Upper lobe of left lung (tissue), 6 donors: ENCODE data around the gene RBM42. TPM values are rescaled to one million over a fixed set of nuclear protein-coding genes. Genes with fewer than 3 reads are reported as not detected.

Experiments
- ATAC-seq, 2 donors: fragments of 200-7000 bp; cut with Tn5 transposase; one replicate each; pipeline ENCODE4 v1.9.1; 2022; ENCODE audit warnings: mild to moderate bottlenecking in 2 of 2, moderate library complexity in 2 of 2; ENCODE audit not compliant: low FRiP score in 2 of 2
- DNase-seq, 2 donors: peaks; one replicate each; pipeline ENCODE4 v3.0.0-alpha.2; 2019 to 2020
- H3K27ac ChIP-seq, 4 donors: fragments of 200-600 bp; sonication (generic); one replicate each; pipeline ENCODE4 v1.5.1; 2016 to 2019
- H3K27me3 ChIP-seq, 4 donors: fragments of 200-600 bp; sonication (generic); one replicate each; pipeline ENCODE4 v1.5.1; 2017 to 2019
- H3K36me3 ChIP-seq, 4 donors: fragments of 200-600 bp; sonication (generic); one replicate each; pipeline ENCODE4 v1.5.1; 2016 to 2019
- H3K4me1 ChIP-seq, 4 donors: fragments of 200-600 bp; sonication (generic); one replicate each; pipeline ENCODE4 v1.5.1; 2018 to 2019
- H3K4me3 ChIP-seq, 4 donors: fragments of 200-600 bp; sonication (generic); one replicate each; pipeline ENCODE4 v1.5.1; 2017 to 2019; ENCODE audit warnings: mild to moderate bottlenecking in 2 of 4, moderate library complexity in 1 of 4
- H3K9me3 ChIP-seq, 4 donors: fragments of 200-600 bp; sonication (generic); one replicate each; pipeline ENCODE4 v1.5.1; 2018 to 2019
- EP300 ChIP-seq, 4 donors: sonication (generic); formaldehyde crosslinking; IDR thresholded peaks; one replicate each; pipeline ENCODE4 v1.5.1; 2017; ENCODE audit warnings: antibody characterized with exemption in 4 of 4, control low read depth in 2 of 4
- POLR2A ChIP-seq, 4 donors: fragments of 450-650 bp; IDR thresholded peaks; one replicate each; pipeline ENCODE4 v1.5.1; 2016 to 2017; ENCODE audit warnings: antibody characterized with exemption in 4 of 4, mild to moderate bottlenecking in 2 of 4
- POLR2AphosphoS5 ChIP-seq, 2 donors: sonication (generic); formaldehyde crosslinking; IDR thresholded peaks; one replicate each; pipeline ENCODE4 v1.5.1; 2017; ENCODE audit warnings: antibody characterized with exemption in 2 of 2
- WGBS, 2 donors: methylation state at CpG; one replicate each; pipeline ENCODE4 v1.1.5; 2017 to 2018; 5-methylcytosine and 5-hydroxymethylcytosine counted together
- total RNA-seq, 6 donors: library from RNA; depleted of rRNA in 4 of 6; stranded (reverse); fragments of >200 nt in 4 of 6; gene quantifications; one replicate each; pipeline versions ENCODE4 v1.1.0 to v1.2.1, GENCODE V29; 2016 to 2021
- TF ChIP-seq, protein P1 (sequence below), 6 experiments: fragments of 450-650 bp in 4 of 6; fragments of 200-600 bp in 2 of 6; sonication (generic) in 2 of 6; IDR thresholded peaks; one replicate each; pipeline ENCODE4 v1.5.1; 2016 to 2019; ENCODE audit warnings: antibody characterized with exemption in 6 of 6
- donor health status: DM: no; HTN: no; CAD: no; lungs with moderate emphysema.
- donor health status: DM: no; HTN: yes; CAD: no; lungs with severe emphysema.

RBM42 gene
- total RNA-seq, 6 donors from 2014 or later, result 37.7 to 80.3 (median 71.3) TPM

DNA sequence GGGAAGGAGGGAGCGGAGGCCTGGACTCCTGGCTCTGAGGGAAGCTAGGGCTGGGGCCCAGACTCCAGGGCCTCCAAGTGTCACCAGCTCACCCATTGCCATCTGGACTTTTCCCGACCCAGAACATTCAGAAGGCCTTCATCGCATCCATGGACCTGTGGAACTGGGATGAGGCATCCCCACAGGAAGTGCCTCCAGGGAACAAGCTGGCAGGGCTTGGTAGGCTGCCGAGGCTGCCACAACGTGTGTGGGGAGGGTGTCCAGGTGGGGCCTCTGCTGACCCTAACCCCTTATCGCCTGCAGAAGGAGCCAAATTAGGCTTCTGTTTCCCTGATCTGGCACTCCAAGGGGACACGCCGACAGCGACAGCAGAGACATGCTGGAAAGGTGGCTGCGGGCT, 13.5 kb downstream of the RBM42 start:
- H3K9me3 ChIP-seq, result no peaks in the 10 kb centered on the region
- no peak for ATAC-seq
- no peak overlapping the region for H3K4me3 ChIP-seq
- no peak for DNase-seq
- peaks cover 23 to 35% (median 30%) of the 10 kb centered on the region in 4 donors for H3K4me1 ChIP-seq
- TF ChIP-seq, protein P1, sequence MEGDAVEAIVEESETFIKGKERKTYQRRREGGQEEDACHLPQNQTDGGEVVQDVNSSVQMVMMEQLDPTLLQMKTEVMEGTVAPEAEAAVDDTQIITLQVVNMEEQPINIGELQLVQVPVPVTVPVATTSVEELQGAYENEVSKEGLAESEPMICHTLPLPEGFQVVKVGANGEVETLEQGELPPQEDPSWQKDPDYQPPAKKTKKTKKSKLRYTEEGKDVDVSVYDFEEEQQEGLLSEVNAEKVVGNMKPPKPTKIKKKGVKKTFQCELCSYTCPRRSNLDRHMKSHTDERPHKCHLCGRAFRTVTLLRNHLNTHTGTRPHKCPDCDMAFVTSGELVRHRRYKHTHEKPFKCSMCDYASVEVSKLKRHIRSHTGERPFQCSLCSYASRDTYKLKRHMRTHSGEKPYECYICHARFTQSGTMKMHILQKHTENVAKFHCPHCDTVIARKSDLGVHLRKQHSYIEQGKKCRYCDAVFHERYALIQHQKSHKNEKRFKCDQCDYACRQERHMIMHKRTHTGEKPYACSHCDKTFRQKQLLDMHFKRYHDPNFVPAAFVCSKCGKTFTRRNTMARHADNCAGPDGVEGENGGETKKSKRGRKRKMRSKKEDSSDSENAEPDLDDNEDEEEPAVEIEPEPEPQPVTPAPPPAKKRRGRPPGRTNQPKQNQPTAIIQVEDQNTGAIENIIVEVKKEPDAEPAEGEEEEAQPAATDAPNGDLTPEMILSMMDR (IDR thresholded peaks at IDR 0.05), result no peak
- TF ChIP-seq POLR2AphosphoS5 (IDR thresholded peaks at IDR 0.05) (no peak), POLR2A (IDR thresholded peaks at IDR 0.05) (no peak), EP300 (IDR thresholded peaks at IDR 0.05) (no peak)
- peaks cover 6 to 11% (median 9%) of the 10 kb centered on the region in 4 donors for H3K36me3 ChIP-seq
- 74 to 83% methylated on average over 9 to 10 of the region's 10 CpGs for WGBS, 2 donors
- H3K27me3 ChIP-seq, result no peaks in the 10 kb centered on the region
- peak overlapping the region in 1 of 4 donors; percentile 13 for H3K27ac ChIP-seq

- Histone ChIP-seq H3K27ac (peak overlapping the region; percentile 78 to 94 (median 90)), H3K4me1 (peaks cover 27 to 40% (median 35%) of the 10 kb centered on the region in 4 donors), H3K36me3 (peaks cover 1 to 5% (median 4%) of the 10 kb centered on the region in 4 donors), H3K27me3 (no peaks in the 10 kb centered on the region), H3K9me3 (no peaks in the 10 kb centered on the region), H3K4me3 (peak overlapping the region; percentile 59 to 75 (median 66))
- ATAC-seq (no peak), DNase-seq (no peak)
- no peak for TF ChIP-seq POLR2A (IDR thresholded peaks at IDR 0.05)
- TF ChIP-seq, protein P1 (IDR thresholded peaks at IDR 0.05), result no peak
- no peak for TF ChIP-seq EP300 (IDR thresholded peaks at IDR 0.05)
- TF ChIP-seq POLR2AphosphoS5 (IDR thresholded peaks at IDR 0.05), result no peak
- WGBS, 2 donors, result 47 to 68% methylated on average over 8 to 15 of the region's 15 CpGs
Observed at GRCh38 chr19:35642798-35643254, 14.0 kb downstream of the RBM42 start.

GRCh38 chr19:35643255-35644205, 14.7 kb downstream of the RBM42 start:
- DNase-seq, result peak; percentile 91 to 96
- 0 to 1% methylated on average over 13 to 31 of the region's 69 CpGs for WGBS, 2 donors
- H3K4me3 ChIP-seq, result peak overlapping the region; percentile 59 to 75 (median 66)
- no peaks in the 10 kb centered on the region for H3K27me3 ChIP-seq
- TF ChIP-seq EP300 (IDR thresholded peaks at IDR 0.05) (no peak), POLR2AphosphoS5 (IDR thresholded peaks at IDR 0.05) (peak; percentile 79 to 80), POLR2A (IDR thresholded peaks at IDR 0.05) (peak in 3 of 4 donors; percentile 51 to 86 (median 56))
- TF ChIP-seq, protein P1 (IDR thresholded peaks at IDR 0.05), result peak in 3 of 6 experiments; percentile 19 to 24 (median 21)
- H3K36me3 ChIP-seq, result no peaks in the 10 kb centered on the region
- ATAC-seq, result peak; percentile 78 to 88
- H3K4me1 ChIP-seq, result peaks cover 27 to 42% (median 35%) of the 10 kb centered on the region in 4 donors
- H3K9me3 ChIP-seq, result no peaks in the 10 kb centered on the region
- peak overlapping the region; percentile 78 to 94 (median 90) for H3K27ac ChIP-seq

GRCh38 chr19:35644206-35644986, 15.6 kb downstream of the RBM42 start:
- peak; percentile 94 to 97 for ATAC-seq
- peaks cover 34 to 50% (median 42%) of the 10 kb centered on the region in 4 donors for H3K4me1 ChIP-seq

More at GRCh38 chr19:35644206-35644986, 15.6 kb downstream of the RBM42 start:
- DNase-seq, result peak; percentile 97 to 99
- Histone ChIP-seq H3K27ac (peak overlapping the region; percentile 78 to 94 (median 90)), H3K36me3 (no peaks in the 10 kb centered on the region), H3K4me3 (peak overlapping the region; percentile 59 to 75 (median 66)), H3K27me3 (no peaks in the 10 kb centered on the region), H3K9me3 (no peaks in the 10 kb centered on the region)
- TF ChIP-seq POLR2A (IDR thresholded peaks at IDR 0.05) (peak in 3 of 4 donors; percentile 17 to 71 (median 59)), EP300 (IDR thresholded peaks at IDR 0.05) (no peak), POLR2AphosphoS5 (IDR thresholded peaks at IDR 0.05) (peak; percentile 20 to 53)
- TF ChIP-seq, protein P1 (IDR thresholded peaks at IDR 0.05), result peak in 1 of 6 experiments; percentile 9
- 0 to 1% methylated on average over 16 to 58 of the region's 60 CpGs for WGBS, 2 donors
